ENCODE data around the gene UBALD2. TPM values are rescaled to one million over a fixed set of nuclear protein-coding genes. Genes with fewer than 3 reads are reported as not detected.

UBALD2 gene
- total and polyA plus RNA-seq, 2 of the 4 experiments (the other 2 are of a cell fraction): 0.90 to 12.1 TPM

DNA sequence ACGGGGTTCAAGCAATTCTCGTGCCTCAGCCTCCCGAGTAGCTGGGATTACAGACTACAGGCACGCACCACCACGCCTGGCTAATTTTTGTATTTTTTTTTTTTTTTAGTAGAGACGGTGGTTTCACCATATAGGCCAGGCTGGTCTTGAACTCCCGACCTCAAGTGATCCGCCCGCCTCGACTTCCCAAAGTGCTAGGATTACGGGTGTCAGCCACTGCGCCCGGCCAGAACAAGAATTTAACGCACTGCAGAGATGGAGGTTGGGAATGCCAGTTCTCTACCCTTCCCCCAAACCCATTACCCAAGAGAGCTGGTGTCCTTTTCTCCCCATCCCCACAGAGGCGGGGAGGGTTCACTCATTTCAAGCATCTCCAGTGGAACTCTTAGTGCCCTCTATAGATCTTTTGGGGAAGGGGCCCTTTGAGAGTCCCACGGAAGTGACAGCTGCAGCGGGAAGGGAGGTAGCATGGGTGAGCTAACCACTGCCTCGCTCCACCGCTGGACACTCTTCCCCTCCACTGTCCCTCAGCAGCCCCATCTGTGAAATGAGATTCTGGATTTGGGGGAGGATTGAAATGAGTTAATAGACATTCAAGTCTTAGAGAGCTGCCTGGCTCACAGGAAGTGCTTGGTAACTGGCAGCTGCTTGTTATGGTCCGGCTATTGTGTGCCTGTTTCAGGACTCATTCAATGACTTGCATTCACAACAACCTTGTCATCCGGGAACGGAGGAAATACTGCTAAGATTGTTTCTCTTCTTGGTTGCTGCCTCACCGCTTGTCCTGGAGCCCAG is 3.5 kb upstream of the UBALD2 start (continued):
- TF ChIP-seq, protein P1, sequence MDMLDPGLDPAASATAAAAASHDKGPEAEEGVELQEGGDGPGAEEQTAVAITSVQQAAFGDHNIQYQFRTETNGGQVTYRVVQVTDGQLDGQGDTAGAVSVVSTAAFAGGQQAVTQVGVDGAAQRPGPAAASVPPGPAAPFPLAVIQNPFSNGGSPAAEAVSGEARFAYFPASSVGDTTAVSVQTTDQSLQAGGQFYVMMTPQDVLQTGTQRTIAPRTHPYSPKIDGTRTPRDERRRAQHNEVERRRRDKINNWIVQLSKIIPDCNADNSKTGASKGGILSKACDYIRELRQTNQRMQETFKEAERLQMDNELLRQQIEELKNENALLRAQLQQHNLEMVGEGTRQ (IDR thresholded peaks at IDR 0.05; ENCODE audit: low read depth, low read length): no peak

DNA sequence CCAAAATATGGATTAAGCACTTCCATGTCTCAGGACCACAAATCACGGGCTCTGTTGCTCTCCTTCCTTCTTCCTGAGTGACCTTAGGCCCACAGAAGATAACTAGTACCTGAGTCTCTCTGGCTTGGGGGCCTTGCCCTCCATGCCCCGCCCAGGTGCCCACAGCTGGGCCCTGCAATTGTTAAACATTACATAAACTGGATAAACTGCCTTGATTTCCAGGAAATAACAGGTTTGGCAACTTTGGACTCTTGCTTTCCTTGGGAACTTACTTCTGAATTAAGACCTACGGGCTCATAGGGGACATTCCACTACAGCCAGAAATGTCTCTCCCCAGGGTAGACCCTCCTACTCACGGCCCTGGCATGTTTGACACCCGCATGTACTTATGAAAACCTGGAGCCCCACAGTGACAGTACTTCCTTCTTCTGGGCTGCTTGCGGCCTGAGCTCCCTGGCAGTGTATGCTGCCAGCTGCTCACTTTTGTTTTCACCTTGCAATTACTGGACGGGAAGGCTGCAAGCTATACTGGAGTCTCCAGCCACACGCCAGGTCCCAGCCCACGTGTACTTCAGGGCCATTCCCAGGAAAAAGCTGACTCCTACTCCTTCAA is 2.3 kb upstream of the UBALD2 start:
- ChIA-PET POLR2A (ENCODE audit: unreplicated experiment) (interaction anchor here (0.6 kb wide), 1 partner anchor 587 kb away, joined by 3 read pairs; no protein-coding TSS in a partner anchor), CTCF (no interaction called here)
- H3K4me1 ChIP-seq (ENCODE audit: control insufficient read depth, insufficient read depth, low read length): peaks cover 6% of the 10 kb centered on the region
- H2BK15ac ChIP-seq (ENCODE audit: low read depth, low read length): peak overlapping the region; percentile 64; the same call in 1 of the 3 replicates
- no peaks in the 10 kb centered on the region for H3K27me3 ChIP-seq (ENCODE audit: control insufficient read depth, insufficient read depth, low read length)
- no peak overlapping the region for H4K91ac ChIP-seq (ENCODE audit: insufficient read depth, low read depth, low read length)
- in situ Hi-C loops (cut with MboI; ENCODE audit: low sequenced_read_pairs) (no loop called here), dilution Hi-C loops (cut with HindIII; ENCODE audit: low sequenced_read_pairs, unreplicated experiment) (no loop called here), intact Hi-C loops (cut with micrococcal nuclease) (no loop called here)
- DNase-seq: no peak
- H4K5ac ChIP-seq (ENCODE audit: low read depth, low read length): no peak overlapping the region
- WGBS, 2 experiments (ENCODE audit: extremely low coverage in 2 of 2, insufficient read length in 1 of 2): 93% methylated on average over 5 of the region's 9 CpGs; no CpG with 5 or more reads in 1 of the 2 experiments
- no peaks in the 10 kb centered on the region for H4K20me1 ChIP-seq (ENCODE audit: insufficient read depth, low read length)
- H3K4ac ChIP-seq (ENCODE audit: low read depth, low read length): peak overlapping the region; percentile 58
- BruUV-seq (replicated peaks): no TSS peak
- no peaks in the 10 kb centered on the region; the same call in 1 of the 2 replicates for H3K36me3 ChIP-seq (ENCODE audit: control insufficient read depth, insufficient read depth, low read length)
- no peak overlapping the region for H3K4me2 ChIP-seq (ENCODE audit: low read depth, low read length)
- H3K9ac ChIP-seq (ENCODE audit: low read depth, low read length): no peak overlapping the region
- H3K14ac ChIP-seq (replicated peaks; ENCODE audit: low read depth, low read length): 0 out of 2 replicates have a peak overlapping the region, but pooled peaks have one; percentile 55
- no peak overlapping the region for H2AK9ac ChIP-seq (replicated peaks; ENCODE audit: low read depth, low read length, poor library complexity)
- H3K18ac ChIP-seq (ENCODE audit: low read depth, low read length): no peak overlapping the region
- H3K4me3 ChIP-seq (ENCODE audit: insufficient read depth, low read depth, low read length): no peak overlapping the region
- peak overlapping the region; percentile 49 for H2BK120ac ChIP-seq (ENCODE audit: low read depth, low read length)
- H2AFZ ChIP-seq (replicated peaks; ENCODE audit: low read length, poor library complexity): peak overlapping the region; percentile 4
- H3K9me3 ChIP-seq (ENCODE audit: control insufficient read depth, insufficient read depth, low read length): no peaks in the 10 kb centered on the region
- peak overlapping the region; percentile 35 for H2AK5ac ChIP-seq (ENCODE audit: low read depth, low read length)
- ATAC-seq (ENCODE audit: low read depth): no peak
- no peak overlapping the region for H3K56ac ChIP-seq (ENCODE audit: extremely low read depth, insufficient read depth, low read length)
- no peak overlapping the region for H2BK5ac ChIP-seq (ENCODE audit: low read depth, low read length, poor library complexity, severe bottlenecking)
- H3K23ac ChIP-seq (ENCODE audit: low read depth, low read length): peak overlapping the region; percentile 31; the same call in 1 of the 2 replicates
- H3K79me1 ChIP-seq (ENCODE audit: low read depth in 1 of 2, low read length in 2 of 2): peaks cover 16 to 28% of the 10 kb centered on the region in 2 experiments
- H3K9me1 ChIP-seq (ENCODE audit: insufficient read depth, low read length): peaks cover 15% of the 10 kb centered on the region
- H3K27ac ChIP-seq (ENCODE audit: insufficient read depth, low read length): no peak overlapping the region
- peak overlapping the region in 1 of 2 experiments; percentile 39; a peak in 1 of 4 replicates for H4K8ac ChIP-seq (ENCODE audit: low read depth in 2 of 2, low read length in 2 of 2)
- peak overlapping the region; percentile 28 for H2BK20ac ChIP-seq (ENCODE audit: low read depth, low read length)
- TF ChIP-seq RCOR1 (IDR thresholded peaks at IDR 0.05; ENCODE audit: insufficient replicate concordance, low read length) (no peak), POLR2A (IDR thresholded peaks at IDR 0.05; ENCODE audit: low read depth, low read length) (no peak), CEBPB (IDR thresholded peaks at IDR 0.05; ENCODE audit: low read depth, low read length) (no peak), FOS (IDR thresholded peaks at IDR 0.05; ENCODE audit: low read depth, low read length) (no peak), BHLHE40 (IDR thresholded peaks at IDR 0.05; ENCODE audit: low read depth, low read length) (no peak), MAZ (IDR thresholded peaks at IDR 0.05; ENCODE audit: borderline replicate concordance, low read depth, low read length) (no peak), MAFK (IDR thresholded peaks at IDR 0.05; ENCODE audit: low read depth, low read length) (no peak), SMC3 (IDR thresholded peaks at IDR 0.05; ENCODE audit: low read depth, low read length) (no peak), RAD21 (IDR thresholded peaks at IDR 0.05; ENCODE audit: low read length) (no peak), MXI1 (IDR thresholded peaks at IDR 0.05; ENCODE audit: borderline replicate concordance, low read depth, low read length) (no peak), CHD1 (IDR thresholded peaks at IDR 0.05; ENCODE audit: low read depth, low read length) (no peak)
- TF ChIP-seq, protein P1 (IDR thresholded peaks at IDR 0.05; ENCODE audit: low read depth, low read length): no peak

Measured in IMR-90 (cell line).